ENCODE data around the gene BTBD6. TPM values are rescaled to one million over a fixed set of nuclear protein-coding genes. Genes with fewer than 3 reads are reported as not detected.

BTBD6 gene
- total and polyA plus RNA-seq, 2 experiments from 2014 or later = 2.2 to 11.6 TPM

DNA sequence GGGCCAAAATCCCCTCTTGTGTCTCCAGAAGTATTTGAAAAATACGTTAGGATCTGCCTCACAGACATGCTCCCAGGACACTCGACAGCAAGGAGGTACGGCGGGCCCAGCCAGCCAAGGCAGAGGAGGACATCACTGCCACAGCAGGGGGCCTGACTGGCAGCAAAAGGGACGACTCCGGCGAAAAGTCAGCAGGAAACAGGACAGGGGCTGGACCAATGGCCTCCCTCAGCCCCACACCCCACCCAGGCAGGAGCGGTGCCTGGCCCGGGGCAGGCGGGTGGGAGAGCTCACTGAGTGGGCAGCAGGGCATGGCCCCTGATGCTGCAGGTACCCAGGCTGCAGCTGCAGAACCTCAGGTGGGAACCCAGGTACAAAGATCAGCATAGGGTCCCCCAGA, 34.7 kb downstream of the BTBD6 start (continued):
- TF ChIP-seq, protein P1, sequence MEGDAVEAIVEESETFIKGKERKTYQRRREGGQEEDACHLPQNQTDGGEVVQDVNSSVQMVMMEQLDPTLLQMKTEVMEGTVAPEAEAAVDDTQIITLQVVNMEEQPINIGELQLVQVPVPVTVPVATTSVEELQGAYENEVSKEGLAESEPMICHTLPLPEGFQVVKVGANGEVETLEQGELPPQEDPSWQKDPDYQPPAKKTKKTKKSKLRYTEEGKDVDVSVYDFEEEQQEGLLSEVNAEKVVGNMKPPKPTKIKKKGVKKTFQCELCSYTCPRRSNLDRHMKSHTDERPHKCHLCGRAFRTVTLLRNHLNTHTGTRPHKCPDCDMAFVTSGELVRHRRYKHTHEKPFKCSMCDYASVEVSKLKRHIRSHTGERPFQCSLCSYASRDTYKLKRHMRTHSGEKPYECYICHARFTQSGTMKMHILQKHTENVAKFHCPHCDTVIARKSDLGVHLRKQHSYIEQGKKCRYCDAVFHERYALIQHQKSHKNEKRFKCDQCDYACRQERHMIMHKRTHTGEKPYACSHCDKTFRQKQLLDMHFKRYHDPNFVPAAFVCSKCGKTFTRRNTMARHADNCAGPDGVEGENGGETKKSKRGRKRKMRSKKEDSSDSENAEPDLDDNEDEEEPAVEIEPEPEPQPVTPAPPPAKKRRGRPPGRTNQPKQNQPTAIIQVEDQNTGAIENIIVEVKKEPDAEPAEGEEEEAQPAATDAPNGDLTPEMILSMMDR (conservative IDR thresholded peaks at IDR 0.05; ENCODE audit: low read depth in 2 of 2) = no peak
- TF ChIP-seq, protein P2, sequence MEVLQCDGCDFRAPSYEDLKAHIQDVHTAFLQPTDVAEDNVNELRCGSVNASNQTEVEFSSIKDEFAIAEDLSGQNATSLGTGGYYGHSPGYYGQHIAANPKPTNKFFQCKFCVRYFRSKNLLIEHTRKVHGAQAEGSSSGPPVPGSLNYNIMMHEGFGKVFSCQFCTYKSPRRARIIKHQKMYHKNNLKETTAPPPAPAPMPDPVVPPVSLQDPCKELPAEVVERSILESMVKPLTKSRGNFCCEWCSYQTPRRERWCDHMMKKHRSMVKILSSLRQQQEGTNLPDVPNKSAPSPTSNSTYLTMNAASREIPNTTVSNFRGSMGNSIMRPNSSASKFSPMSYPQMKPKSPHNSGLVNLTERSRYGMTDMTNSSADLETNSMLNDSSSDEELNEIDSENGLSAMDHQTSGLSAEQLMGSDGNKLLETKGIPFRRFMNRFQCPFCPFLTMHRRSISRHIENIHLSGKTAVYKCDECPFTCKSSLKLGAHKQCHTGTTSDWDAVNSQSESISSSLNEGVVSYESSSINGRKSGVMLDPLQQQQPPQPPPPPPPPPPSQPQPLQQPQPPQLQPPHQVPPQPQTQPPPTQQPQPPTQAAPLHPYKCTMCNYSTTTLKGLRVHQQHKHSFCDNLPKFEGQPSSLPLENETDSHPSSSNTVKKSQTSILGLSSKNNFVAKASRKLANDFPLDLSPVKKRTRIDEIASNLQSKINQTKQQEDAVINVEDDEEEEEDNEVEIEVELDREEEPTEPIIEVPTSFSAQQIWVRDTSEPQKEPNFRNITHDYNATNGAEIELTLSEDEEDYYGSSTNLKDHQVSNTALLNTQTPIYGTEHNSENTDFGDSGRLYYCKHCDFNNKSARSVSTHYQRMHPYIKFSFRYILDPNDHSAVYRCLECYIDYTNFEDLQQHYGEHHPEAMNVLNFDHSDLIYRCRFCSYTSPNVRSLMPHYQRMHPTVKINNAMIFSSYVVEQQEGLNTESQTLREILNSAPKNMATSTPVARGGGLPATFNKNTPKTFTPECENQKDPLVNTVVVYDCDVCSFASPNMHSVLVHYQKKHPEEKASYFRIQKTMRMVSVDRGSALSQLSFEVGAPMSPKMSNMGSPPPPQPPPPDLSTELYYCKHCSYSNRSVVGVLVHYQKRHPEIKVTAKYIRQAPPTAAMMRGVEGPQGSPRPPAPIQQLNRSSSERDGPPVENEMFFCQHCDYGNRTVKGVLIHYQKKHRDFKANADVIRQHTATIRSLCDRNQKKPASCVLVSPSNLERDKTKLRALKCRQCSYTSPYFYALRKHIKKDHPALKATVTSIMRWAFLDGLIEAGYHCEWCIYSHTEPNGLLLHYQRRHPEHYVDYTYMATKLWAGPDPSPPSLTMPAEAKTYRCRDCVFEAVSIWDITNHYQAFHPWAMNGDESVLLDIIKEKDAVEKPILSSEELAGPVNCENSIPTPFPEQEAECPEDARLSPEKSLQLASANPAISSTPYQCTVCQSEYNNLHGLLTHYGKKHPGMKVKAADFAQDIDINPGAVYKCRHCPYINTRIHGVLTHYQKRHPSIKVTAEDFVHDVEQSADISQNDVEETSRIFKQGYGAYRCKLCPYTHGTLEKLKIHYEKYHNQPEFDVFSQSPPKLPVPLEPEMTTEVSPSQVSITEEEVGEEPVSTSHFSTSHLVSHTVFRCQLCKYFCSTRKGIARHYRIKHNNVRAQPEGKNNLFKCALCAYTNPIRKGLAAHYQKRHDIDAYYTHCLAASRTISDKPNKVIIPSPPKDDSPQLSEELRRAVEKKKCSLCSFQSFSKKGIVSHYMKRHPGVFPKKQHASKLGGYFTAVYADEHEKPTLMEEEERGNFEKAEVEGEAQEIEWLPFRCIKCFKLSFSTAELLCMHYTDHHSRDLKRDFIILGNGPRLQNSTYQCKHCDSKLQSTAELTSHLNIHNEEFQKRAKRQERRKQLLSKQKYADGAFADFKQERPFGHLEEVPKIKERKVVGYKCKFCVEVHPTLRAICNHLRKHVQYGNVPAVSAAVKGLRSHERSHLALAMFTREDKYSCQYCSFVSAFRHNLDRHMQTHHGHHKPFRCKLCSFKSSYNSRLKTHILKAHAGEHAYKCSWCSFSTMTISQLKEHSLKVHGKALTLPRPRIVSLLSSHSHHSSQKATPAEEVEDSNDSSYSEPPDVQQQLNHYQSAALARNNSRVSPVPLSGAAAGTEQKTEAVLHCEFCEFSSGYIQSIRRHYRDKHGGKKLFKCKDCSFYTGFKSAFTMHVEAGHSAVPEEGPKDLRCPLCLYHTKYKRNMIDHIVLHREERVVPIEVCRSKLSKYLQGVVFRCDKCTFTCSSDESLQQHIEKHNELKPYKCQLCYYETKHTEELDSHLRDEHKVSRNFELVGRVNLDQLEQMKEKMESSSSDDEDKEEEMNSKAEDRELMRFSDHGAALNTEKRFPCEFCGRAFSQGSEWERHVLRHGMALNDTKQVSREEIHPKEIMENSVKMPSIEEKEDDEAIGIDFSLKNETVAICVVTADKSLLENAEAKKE (CRISPR knock-in tag; IDR thresholded peaks at IDR 0.05) = no peak
- no peak for TF ChIP-seq STAT1 (IDR thresholded peaks at IDR 0.05; ENCODE audit: unreplicated experiment)
- TF ChIP-seq POLR2AphosphoS5 (IDR thresholded peaks at IDR 0.05; ENCODE audit: low read depth) = no peak

- DNase-seq (ENCODE audit: low spot score) (no peak), ATAC-seq (no peak)
- Histone ChIP-seq H3F3A (replicated peaks; ENCODE audit: low read depth) (no peaks in the 10 kb centered on the region), H2AFZ (no peak overlapping the region), H3K4me1 (ENCODE audit: insufficient read depth) (peaks cover 3% of the 10 kb centered on the region; the same call in 1 of the 2 replicates), H3K9me2 (ENCODE audit: insufficient read depth) (no peaks in the 10 kb centered on the region), H3K79me2 (replicated peaks; ENCODE audit: insufficient read depth) (peaks cover 38% of the 10 kb centered on the region), H3K4me3 (no peak overlapping the region), H3K4me2 (no peak overlapping the region), H3K27me3 (ENCODE audit: insufficient read depth) (no peaks in the 10 kb centered on the region), H4K20me1 (replicated peaks; ENCODE audit: insufficient read depth) (peaks cover 14% of the 10 kb centered on the region), H3K36me3 (ENCODE audit: insufficient read depth) (no peaks in the 10 kb centered on the region), H3K27ac (ENCODE audit: low read depth) (no peak overlapping the region; the same call in 1 of the 2 replicates)
- peaks cover 6% of the 10 kb centered on the region for H3K27me3 Mint-ChIP-seq (ENCODE audit: insufficient read depth, low read depth, poor library complexity)
- H3K36me3 Mint-ChIP-seq (ENCODE audit: low read depth) = no peaks in the 10 kb centered on the region
- H3K9me3 Mint-ChIP-seq = no peaks in the 10 kb centered on the region
- no peak overlapping the region for H3K27ac Mint-ChIP-seq
- no peak overlapping the region for H3K4me3 Mint-ChIP-seq
- H3K4me1 Mint-ChIP-seq = peaks cover 17% of the 10 kb centered on the region
- TF ChIP-seq, protein P3, sequence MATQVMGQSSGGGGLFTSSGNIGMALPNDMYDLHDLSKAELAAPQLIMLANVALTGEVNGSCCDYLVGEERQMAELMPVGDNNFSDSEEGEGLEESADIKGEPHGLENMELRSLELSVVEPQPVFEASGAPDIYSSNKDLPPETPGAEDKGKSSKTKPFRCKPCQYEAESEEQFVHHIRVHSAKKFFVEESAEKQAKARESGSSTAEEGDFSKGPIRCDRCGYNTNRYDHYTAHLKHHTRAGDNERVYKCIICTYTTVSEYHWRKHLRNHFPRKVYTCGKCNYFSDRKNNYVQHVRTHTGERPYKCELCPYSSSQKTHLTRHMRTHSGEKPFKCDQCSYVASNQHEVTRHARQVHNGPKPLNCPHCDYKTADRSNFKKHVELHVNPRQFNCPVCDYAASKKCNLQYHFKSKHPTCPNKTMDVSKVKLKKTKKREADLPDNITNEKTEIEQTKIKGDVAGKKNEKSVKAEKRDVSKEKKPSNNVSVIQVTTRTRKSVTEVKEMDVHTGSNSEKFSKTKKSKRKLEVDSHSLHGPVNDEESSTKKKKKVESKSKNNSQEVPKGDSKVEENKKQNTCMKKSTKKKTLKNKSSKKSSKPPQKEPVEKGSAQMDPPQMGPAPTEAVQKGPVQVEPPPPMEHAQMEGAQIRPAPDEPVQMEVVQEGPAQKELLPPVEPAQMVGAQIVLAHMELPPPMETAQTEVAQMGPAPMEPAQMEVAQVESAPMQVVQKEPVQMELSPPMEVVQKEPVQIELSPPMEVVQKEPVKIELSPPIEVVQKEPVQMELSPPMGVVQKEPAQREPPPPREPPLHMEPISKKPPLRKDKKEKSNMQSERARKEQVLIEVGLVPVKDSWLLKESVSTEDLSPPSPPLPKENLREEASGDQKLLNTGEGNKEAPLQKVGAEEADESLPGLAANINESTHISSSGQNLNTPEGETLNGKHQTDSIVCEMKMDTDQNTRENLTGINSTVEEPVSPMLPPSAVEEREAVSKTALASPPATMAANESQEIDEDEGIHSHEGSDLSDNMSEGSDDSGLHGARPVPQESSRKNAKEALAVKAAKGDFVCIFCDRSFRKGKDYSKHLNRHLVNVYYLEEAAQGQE (IDR thresholded peaks at IDR 0.05; ENCODE audit: unreplicated experiment) = no peak
- TF ChIP-seq POLR2AphosphoS5 (IDR thresholded peaks at IDR 0.05; ENCODE audit: low read depth) (no peak), NANOG (IDR thresholded peaks at IDR 0.05; ENCODE audit: borderline replicate concordance) (no peak), CREB1 (CRISPR knock-in tag; IDR thresholded peaks at IDR 0.05; ENCODE audit: low read depth) (no peak)
- TF ChIP-seq, protein P1 (conservative IDR thresholded peaks at IDR 0.05; ENCODE audit: low read depth in 2 of 2) = no peak
Measured at GRCh38 chr14:105283899-105284298, 35.6 kb downstream of the BTBD6 start.
